ENCODE measurements around the gene TNIP2. TPM values are rescaled to one million over a fixed set of nuclear protein-coding genes. Genes with fewer than 3 reads are reported as not detected.

The TNIP2 gene
- total RNA-seq, 4 donors from 2014 or later: 40.1 to 58.2 (median 45.5) TPM

GRCh38 chr4:2792396-2792710, 36.2 kb upstream of the TNIP2 start:
- no peak for TF ChIP-seq CTCF (IDR thresholded peaks at IDR 0.05)
- TF ChIP-seq POLR2A (IDR thresholded peaks at IDR 0.05): no peak
- Histone ChIP-seq H3K4me3 (peak overlapping the region in 2 of 4 donors; percentile 59 to 82), H3K27me3 (no peaks in the 10 kb centered on the region), H3K4me1 (peaks cover 60 to 80% (median 61%) of the 10 kb centered on the region in 3 donors), H3K36me3 (no peaks in the 10 kb centered on the region), H3K9me3 (no peaks in the 10 kb centered on the region), H3K27ac (peak overlapping the region; percentile 50 to 89 (median 87))
- no peak for DNase-seq
- no CpG with 5 or more reads among the region's 8 CpGs for WGBS, 2 donors
- intact Hi-C loops (cut with DNase I): no loop called here

- Histone ChIP-seq H3K4me1 (peaks cover 57 to 80% (median 60%) of the 10 kb centered on the region in 3 donors), H3K36me3 (no peaks in the 10 kb centered on the region), H3K4me3 (no peak overlapping the region), H3K27ac (peak overlapping the region in 3 of 4 donors; percentile 50 to 87 (median 58)), H3K9me3 (no peaks in the 10 kb centered on the region), H3K27me3 (no peaks in the 10 kb centered on the region)
- intact Hi-C loops (cut with DNase I): no loop called here
- WGBS, 2 donors: 98 to 100% methylated on average over 5 to 6 of the region's 10 CpGs
- TF ChIP-seq POLR2A (IDR thresholded peaks at IDR 0.05) (no peak), CTCF (IDR thresholded peaks at IDR 0.05) (no peak)
- DNase-seq: no peak
Measured at GRCh38 chr4:2791518-2792395, 35.6 kb upstream of the TNIP2 start.

- WGBS, 2 donors: 60 to 65% methylated on average over 11 to 14 of the region's 19 CpGs
- intact Hi-C loops (cut with DNase I): no loop called here
- peak overlapping the region in 3 of 4 donors; percentile 4 to 87 (median 58) for H3K27ac ChIP-seq
Measured at GRCh38 chr4:2790583-2791517, 34.7 kb upstream of the TNIP2 start.

GRCh38 chr4:2789793-2790582, 33.9 kb upstream of the TNIP2 start:
- H3K4me3 ChIP-seq: no peak overlapping the region
- TF ChIP-seq CTCF (IDR thresholded peaks at IDR 0.05) (no peak), POLR2A (IDR thresholded peaks at IDR 0.05) (no peak)
- intact Hi-C loops (cut with DNase I): no loop called here
- no peak overlapping the region for H3K27ac ChIP-seq
- peaks cover 39 to 72% (median 44%) of the 10 kb centered on the region in 3 donors for H3K4me1 ChIP-seq
- WGBS, 2 donors: 84 to 85% methylated on average over 12 of the region's 24 CpGs
- no peaks in the 10 kb centered on the region for H3K9me3 ChIP-seq
- no peak for DNase-seq
- H3K36me3 ChIP-seq: no peaks in the 10 kb centered on the region
- H3K27me3 ChIP-seq: no peaks in the 10 kb centered on the region

More at GRCh38 chr4:2790583-2791517, 34.7 kb upstream of the TNIP2 start:
- no peak for DNase-seq
- H3K27me3 ChIP-seq: no peaks in the 10 kb centered on the region
- no peaks in the 10 kb centered on the region for H3K9me3 ChIP-seq
- H3K36me3 ChIP-seq: no peaks in the 10 kb centered on the region
- no peak overlapping the region for H3K4me3 ChIP-seq
- no peak for TF ChIP-seq CTCF (IDR thresholded peaks at IDR 0.05)
- H3K4me1 ChIP-seq: peaks cover 48 to 80% (median 53%) of the 10 kb centered on the region in 3 donors
